OCI-LY7 (cell line): ENCODE measurements around the gene HINFP.

Experiments
- CTCF ChIP-seq: fragments of 200-600 bp; sonication (generic); conservative IDR thresholded peaks from 2 replicates; pipeline ENCODE4 v1.5.1; 2014; ENCODE audit warnings: mild to moderate bottlenecking, antibody characterized with exemption, low read length, moderate library complexity, mixed read lengths
- EZH2phosphoT487 ChIP-seq: fragments of 200-600 bp; sonication (generic); IDR thresholded peaks from 2 replicates; pipeline ENCODE4 v1.6.1; 2018; ENCODE audit warnings: low read depth, borderline replicate concordance, mild to moderate bottlenecking, mixed run types, antibody characterized with exemption, low read length, moderate library complexity, mixed read lengths

- TF ChIP-seq CTCF (peak; percentile 87), EZH2phosphoT487 (no peak)
Observed at GRCh38 chr11:119168471-119169281, 47.3 kb downstream of the HINFP start, which contains the start of gene NLRX1.
